CD14-positive monocyte (primary cell): ENCODE results near the gene UEVLD. TPM values are rescaled to one million over a fixed set of nuclear protein-coding genes. Genes with fewer than 3 reads are reported as not detected.
A peak's percentile ranks its signal among the peaks of the same experiment; 100 is the strongest.

Experiments
- DNase-seq, 3 donors: peaks; one replicate each; pipeline ENCODE4 v3.0.0-alpha.2; 2011 to 2022
- H2AFZ ChIP-seq: 2 replicates; pipeline ENCODE4 v1.6.0; 2012; ENCODE audit warnings: mild to moderate bottlenecking, low read depth, low read length, inconsistent platforms; ENCODE audit not compliant: insufficient read depth, poor library complexity, severe bottlenecking
- H3K27ac ChIP-seq, 2 donors: 1 replicate in 1 of 2; 2 replicates in 1 of 2; pipeline ENCODE4 v1.5.1; 2012 to 2013; ENCODE audit warnings: low read length in 2 of 2, control low read depth in 1 of 2, inconsistent platforms in 1 of 2, low read depth in 1 of 2, mild to moderate bottlenecking in 1 of 2
- H3K27me3 ChIP-seq, 2 donors: one replicate each; pipeline versions ENCODE4 v1.6.0 to v1.6.1; 2011 to 2013; ENCODE audit warnings: low read length in 2 of 2; ENCODE audit not compliant: control insufficient read depth in 2 of 2, insufficient read depth in 2 of 2
- H3K36me3 ChIP-seq, 2 donors: replicated peaks in 1 of 2; 1 replicate in 1 of 2; 2 replicates in 1 of 2; pipeline versions ENCODE4 v1.5.1 to v1.6.1; 2012 to 2013; ENCODE audit warnings: low read length in 2 of 2, control low read depth in 1 of 2, inconsistent platforms in 1 of 2, mild to moderate bottlenecking in 1 of 2; ENCODE audit not compliant: insufficient read depth in 2 of 2, control insufficient read depth in 1 of 2
- H3K4me1 ChIP-seq, 2 donors: 1 replicate in 1 of 2; 2 replicates in 1 of 2; pipeline versions ENCODE4 v1.5.1 to v1.6.1; 2012 to 2013; ENCODE audit warnings: low read length in 2 of 2, control low read depth in 1 of 2, inconsistent platforms in 1 of 2, mild to moderate bottlenecking in 1 of 2, moderate library complexity in 1 of 2; ENCODE audit not compliant: insufficient read depth in 2 of 2, control insufficient read depth in 1 of 2
- H3K4me2 ChIP-seq: replicated peaks from 2 replicates; pipeline ENCODE3; 2012; ENCODE audit warnings: low read length, moderate library complexity, mild to moderate bottlenecking; ENCODE audit not compliant: poor library complexity, severe bottlenecking; ENCODE audit errors: extremely low read depth
- H3K4me3 ChIP-seq, 3 experiments: fragments of 200-600 bp in 1 of 3; sonication (generic) in 1 of 3; replicated peaks in 1 of 3; 1 replicate in 2 of 3; 2 replicates in 1 of 3; pipeline ENCODE4 v1.5.1; 2011 to 2013; ENCODE audit warnings: low read length in 3 of 3, mild to moderate bottlenecking in 3 of 3, control low read depth in 2 of 3, low read depth in 2 of 3, inconsistent platforms in 1 of 3, moderate library complexity in 1 of 3
- H3K79me2 ChIP-seq: 2 replicates; pipeline ENCODE4 v1.6.0; 2012; ENCODE audit warnings: mild to moderate bottlenecking, control low read depth, inconsistent platforms, low read length, moderate library complexity; ENCODE audit not compliant: insufficient read depth
- H3K9ac ChIP-seq: 2 replicates; pipeline ENCODE4 v1.6.0; 2017; ENCODE audit warnings: low read length, mild to moderate bottlenecking; ENCODE audit not compliant: insufficient read depth, poor library complexity, severe bottlenecking
- H3K9me3 ChIP-seq, 2 donors: replicated peaks in 1 of 2; 1 replicate in 1 of 2; 2 replicates in 1 of 2; pipeline versions ENCODE4 v1.5.1 to v1.6.1; 2012 to 2013; ENCODE audit warnings: low read length in 2 of 2, control low read depth in 1 of 2; ENCODE audit not compliant: control insufficient read depth in 1 of 2, insufficient read depth in 1 of 2
- H4K20me1 ChIP-seq: 2 replicates; pipeline ENCODE4 v1.6.0; 2012; ENCODE audit warnings: mild to moderate bottlenecking, low read length, control low read depth, moderate library complexity; ENCODE audit not compliant: insufficient read depth
- H3K27ac Mint-ChIP-seq, 7 donors: one replicate each; pipeline ENCODE4 v1.8.0; 2020; ENCODE audit warnings: mild to moderate bottlenecking in 7 of 7, mixed read lengths in 7 of 7, moderate library complexity in 6 of 7, inconsistent platforms in 2 of 7
- H3K27me3 Mint-ChIP-seq, 3 donors: one replicate each; pipeline ENCODE4 v1.8.0; 2021 to 2022; ENCODE audit warnings: low read depth in 3 of 3, mild to moderate bottlenecking in 3 of 3, mixed read lengths in 3 of 3, moderate library complexity in 3 of 3, inconsistent platforms in 1 of 3
- H3K36me3 Mint-ChIP-seq, 2 donors: one replicate each; pipeline ENCODE4 v1.8.0; 2020; ENCODE audit warnings: mixed read lengths in 2 of 2, inconsistent platforms in 1 of 2, mild to moderate bottlenecking in 1 of 2
- H3K4me1 Mint-ChIP-seq: one replicate; pipeline ENCODE4 v1.8.0; 2020; ENCODE audit warnings: mild to moderate bottlenecking, mixed read lengths
- H3K4me3 Mint-ChIP-seq, 2 donors: one replicate each; pipeline ENCODE4 v1.8.0; 2020; ENCODE audit warnings: mild to moderate bottlenecking in 2 of 2, mixed read lengths in 2 of 2, moderate library complexity in 1 of 2
- H3K9me3 Mint-ChIP-seq, 7 donors: one replicate each; pipeline ENCODE4 v1.8.0; 2020 to 2022; ENCODE audit warnings: mixed read lengths in 7 of 7, mild to moderate bottlenecking in 6 of 7, moderate library complexity in 6 of 7, inconsistent platforms in 2 of 7
- CTCF ChIP-seq: fragments of 200-600 bp; IDR thresholded peaks from one replicate; pipeline ENCODE4 v1.8.0; 2022; ENCODE audit warnings: antibody characterized with exemption, mild to moderate bottlenecking
- WGBS: methylation state at CpG from one replicate; pipeline ENCODE4 v1.1.5; 2013; ENCODE audit warnings: missing lambda C conversion rate; ENCODE audit not compliant: insufficient coverage; 5-methylcytosine and 5-hydroxymethylcytosine counted together
- intact Hi-C, 2 donors: fragments of 100-400 bp; cut with micrococcal nuclease; formaldehyde crosslinking; loops; one replicate each; pipeline versions ENCODE4 v1.15.0 to v1.15.1; 2023
- polyA minus RNA-seq: library from RNA; depleted of rRNA, polyadenylated mRNA; stranded (reverse); fragments of >200 nt; gene quantifications from 2 replicates; pipeline ENCODE4 v1.2.3, GENCODE V29; 2012
- polyA plus RNA-seq, 3 donors: library from polyadenylated mRNA; depleted of rRNA in 1 of 3; unstranded in 2 of 3; stranded (reverse) in 1 of 3; fragments of 300-500 nt in 2 of 3; fragments of >200 nt in 1 of 3; fragmentation: Illumina TruSeq in 2 of 3; gene quantifications; 1 replicate in 2 of 3; 2 replicates in 1 of 3; pipeline ENCODE4 v1.2.3, GENCODE V29; 2012 to 2021
- total RNA-seq, 12 experiments: library from RNA in 1 of 12; stranded (reverse) in 1 of 12; fragments of 120-200 nt in 1 of 12; gene quantifications; one replicate each; pipeline ENCODE4 v1.2.4 and lab custom pipeline; 2013 to 2026; ENCODE audit warnings: mixed read lengths in 6 of 12, inconsistent platforms in 1 of 12

Gene UEVLD
- total RNA-seq (2013): 22.2 TPM
- polyA plus RNA-seq (10 to 100 TPM in 2 of 3 donors, 1 to 10 TPM in 1; 8.0 to 15.5 (median 11.7) TPM), polyA minus RNA-seq (5.8 and 9.7 TPM in 2 replicates), total RNA-seq (lab: John Stamatoyannopoulos, UW) (12.6 to 30.1 (median 20.2) reads per million in 11 experiments)

DNA sequence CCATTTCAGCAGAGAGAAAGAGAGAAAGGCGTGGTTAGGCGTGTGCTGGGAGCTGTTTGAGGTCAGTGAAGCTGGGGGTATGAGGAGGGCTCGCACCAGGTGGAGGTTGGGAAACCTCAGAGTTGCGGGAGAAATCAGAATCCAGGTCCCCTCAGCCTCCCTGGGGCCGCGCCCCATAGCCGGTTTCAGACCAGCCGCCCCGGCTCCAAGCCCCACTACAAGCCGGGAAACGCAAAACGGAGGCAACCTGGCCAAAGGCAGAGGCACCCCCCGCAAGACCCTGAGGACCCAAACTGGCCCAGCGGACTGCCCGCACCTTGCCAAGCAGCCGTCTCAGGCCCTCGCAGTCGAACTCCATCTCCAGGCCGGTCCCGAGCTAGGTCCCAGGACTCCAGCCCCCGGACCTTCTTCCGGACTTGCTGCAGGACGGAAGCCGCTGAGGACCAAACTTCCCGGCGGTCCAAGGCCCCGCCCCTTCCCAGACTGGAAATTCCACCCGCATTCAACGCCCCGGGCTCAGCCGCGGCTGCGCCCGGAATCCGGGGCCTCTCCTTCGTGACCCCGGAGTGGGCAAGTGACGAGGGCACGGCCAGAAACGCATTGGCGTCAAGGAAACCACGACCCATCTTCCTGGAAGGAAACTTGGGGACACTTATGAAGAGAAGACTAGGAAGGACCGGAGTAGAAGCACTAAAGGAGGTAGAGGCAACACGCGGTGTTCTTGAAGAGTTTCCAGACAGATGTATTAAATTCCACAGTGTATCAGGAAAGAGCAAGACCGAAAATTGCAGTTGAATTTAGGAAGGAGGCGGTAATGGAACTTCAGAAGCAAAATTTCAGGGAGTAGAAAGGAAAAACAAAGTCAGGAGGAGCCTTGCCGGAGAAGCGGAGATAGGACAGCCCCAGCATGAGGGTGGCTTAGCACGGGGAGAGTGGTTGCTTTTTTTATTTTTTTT lies at the start of gene UEVLD:
TSS of gene UEVLD (minus strand) at position 438 of the 956 bp plus-strand sequence. CDS start at position 358, 80 bp downstream.
- no peaks in the 10 kb centered on the region for H3K27me3 ChIP-seq
- no peaks in the 10 kb centered on the region for H3K27me3 Mint-ChIP-seq
- no peak within 1 kb of the TSS for H3K4me3 Mint-ChIP-seq
- no peak for TF ChIP-seq CTCF
- H3K27ac ChIP-seq: peak within 1 kb of the TSS; percentile 10 to 85
- DNase-seq: peak; percentile 56 to 92 (median 65)
- no peaks in the 10 kb centered on the region for H3K9me3 ChIP-seq
- H3K9ac ChIP-seq: peak within 1 kb of the TSS; percentile 88
- peak within 1 kb of the TSS; percentile 85 for H3K4me2 ChIP-seq
- peak within 1 kb of the TSS; percentile 81 to 92 (median 90) for H3K4me3 ChIP-seq
- peaks cover 31% of the 10 kb centered on the region for H3K79me2 ChIP-seq
- no peaks in the 10 kb centered on the region for H3K36me3 ChIP-seq
- H3K4me1 ChIP-seq: peaks cover 21 to 22% of the 10 kb centered on the region in 2 donors
- H4K20me1 ChIP-seq: no peaks in the 10 kb centered on the region
- 2% methylated on average over 50 of the region's 50 CpGs for WGBS
- peak within 1 kb of the TSS; percentile 96 for H2AFZ ChIP-seq
- peaks cover 0 to 7% of the 10 kb centered on the region in 2 donors for H3K36me3 Mint-ChIP-seq
- intact Hi-C loops: loop anchor here in 1 of 2 donors (5.0 kb wide), 1 partner anchor 44 kb away; the partner anchor contains the start of gene SPTY2D1
- no peaks in the 10 kb centered on the region for H3K9me3 Mint-ChIP-seq
- H3K4me1 Mint-ChIP-seq: peaks cover 7% of the 10 kb centered on the region
- no peak within 1 kb of the TSS for H3K27ac Mint-ChIP-seq
